IPS-18c (cell line): ENCODE measurements around the gene DIP2C.

Source experiments
- H3K4me3 ChIP-seq: 2 replicates; pipeline ENCODE4 v1.7.0; 2013; ENCODE audit warnings: low read depth, mild to moderate bottlenecking, low read length, moderate library complexity; ENCODE audit not compliant: insufficient read depth
- H3K9me3 ChIP-seq: one replicate; pipeline ENCODE4 v1.6.1; 2013; ENCODE audit warnings: mild to moderate bottlenecking, low read length, moderate library complexity; ENCODE audit not compliant: control insufficient read depth, insufficient read depth

DIP2C gene

GRCh38 chr10:234708-235406, 454.6 kb downstream of the DIP2C start:
- Histone ChIP-seq H3K4me3 (no peak overlapping the region), H3K9me3 (no peaks in the 10 kb centered on the region)

GRCh38 chr10:232878-233277, 456.6 kb downstream of the DIP2C start:
- H3K9me3 ChIP-seq, result no peaks in the 10 kb centered on the region
- H3K4me3 ChIP-seq, result no peak overlapping the region

DNA sequence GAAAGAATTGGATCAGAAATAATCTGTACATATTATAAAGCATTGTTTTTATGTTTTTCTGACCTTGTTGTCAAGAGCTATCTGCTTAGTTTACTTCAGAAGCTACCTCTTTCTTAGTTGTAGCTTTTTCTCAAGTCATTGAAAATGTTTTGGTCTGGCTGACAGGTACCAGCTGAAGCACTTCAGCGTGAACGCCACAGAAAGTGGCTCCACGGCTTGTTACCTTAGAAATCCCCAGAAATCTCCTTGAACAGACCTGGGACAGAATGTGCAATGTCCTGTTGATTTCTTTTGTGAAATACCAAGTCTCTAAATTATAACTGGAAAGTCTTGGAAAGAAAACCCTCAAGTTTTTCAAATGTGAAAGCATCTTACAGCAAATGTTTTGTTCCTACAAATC, 457.4 kb downstream of the DIP2C start:
- Histone ChIP-seq H3K4me3 (no peak overlapping the region), H3K9me3 (no peaks in the 10 kb centered on the region)

- H3K9me3 ChIP-seq, result no peaks in the 10 kb centered on the region
- H3K4me3 ChIP-seq, result no peak overlapping the region
Measured at GRCh38 chr10:230758-231157, 458.7 kb downstream of the DIP2C start.

DNA sequence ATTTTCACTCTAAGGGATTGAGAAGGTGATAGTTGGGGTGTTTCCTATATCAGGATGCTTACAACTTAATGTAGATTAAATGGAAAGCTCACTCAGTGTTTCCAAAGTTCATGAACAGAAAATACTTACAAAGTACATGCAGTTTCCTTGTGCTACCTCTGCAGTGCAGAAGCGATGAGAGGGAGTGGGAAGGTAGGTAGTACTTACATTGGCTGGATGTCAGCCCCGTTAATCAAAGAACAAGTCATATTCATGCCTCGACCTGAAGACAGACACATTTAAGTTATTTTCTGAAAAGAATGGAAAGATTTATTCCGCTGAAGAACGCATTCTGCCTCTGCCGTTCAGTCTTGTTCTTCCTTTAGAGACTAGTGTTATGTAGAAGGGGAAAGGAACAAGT, 461.1 kb downstream of the DIP2C start:
- Histone ChIP-seq H3K9me3 (no peaks in the 10 kb centered on the region), H3K4me3 (no peak overlapping the region)

DNA sequence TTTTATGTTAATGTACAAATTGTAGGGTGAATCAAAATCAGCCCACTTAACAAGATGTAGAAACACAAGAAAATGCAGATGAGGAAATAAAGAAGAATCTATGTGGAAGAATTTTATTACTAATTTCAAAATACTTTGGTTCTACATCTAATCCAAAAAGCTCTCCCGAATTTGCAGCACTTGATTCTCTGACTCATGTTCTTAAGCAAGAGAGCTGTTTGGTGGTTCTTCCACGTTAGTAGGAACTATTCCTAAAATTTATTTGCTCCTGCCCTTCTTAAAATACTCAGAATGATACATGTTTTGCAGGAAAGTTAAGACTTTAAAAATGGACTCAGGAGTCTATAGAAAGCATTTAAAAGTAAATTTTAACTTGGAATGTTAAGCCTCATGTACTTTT, 462.5 kb downstream of the DIP2C start:
- Histone ChIP-seq H3K9me3 (no peaks in the 10 kb centered on the region), H3K4me3 (no peak overlapping the region)

DNA sequence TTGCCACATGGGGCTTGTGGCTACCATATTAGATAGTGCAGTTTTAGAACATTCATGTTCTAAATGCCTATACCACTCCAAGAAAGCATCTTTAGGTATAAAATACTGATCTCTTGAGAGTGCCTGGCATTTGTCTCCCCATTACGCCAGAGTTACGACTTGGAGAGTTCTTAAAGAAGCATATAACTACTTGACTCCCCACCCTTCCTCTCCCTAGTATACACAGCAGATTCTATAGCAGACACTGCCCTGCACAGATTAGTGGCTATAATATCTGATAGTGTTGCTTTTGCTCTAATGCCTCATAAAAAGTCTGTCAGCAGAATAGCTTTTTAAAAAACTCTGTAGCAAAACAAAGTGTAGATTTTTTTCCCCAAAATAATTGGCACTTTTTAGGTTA, 463.4 kb downstream of the DIP2C start:
- Histone ChIP-seq H3K9me3 (no peaks in the 10 kb centered on the region), H3K4me3 (no peak overlapping the region)

DNA sequence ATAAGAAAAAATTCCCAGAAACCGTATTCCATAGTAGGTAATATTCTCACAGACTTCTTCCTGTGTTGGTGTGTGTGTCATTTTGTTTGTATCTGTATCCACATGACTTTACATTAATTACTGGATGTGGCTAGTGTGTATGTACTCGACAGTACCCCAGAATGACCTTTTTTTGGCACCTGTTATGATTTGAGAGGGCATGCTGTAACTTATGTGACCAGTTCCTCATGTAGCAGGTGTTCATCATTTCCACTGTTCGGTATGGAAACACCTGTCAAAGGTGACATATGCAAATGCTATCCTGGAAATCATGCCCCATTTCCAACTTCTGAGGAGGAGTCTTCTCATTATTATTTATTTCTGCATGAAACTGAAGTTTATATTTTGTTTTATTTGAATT, 464.9 kb downstream of the DIP2C start:
- Histone ChIP-seq H3K9me3 (no peaks in the 10 kb centered on the region), H3K4me3 (no peak overlapping the region)
